ENCODE measurements around the gene NEURL1.
A peak's percentile ranks its signal among the peaks of the same experiment; 100 is the strongest.

Gene NEURL1

GRCh38 chr10:103587073-103587472 is 93.6 kb downstream of the NEURL1 start:
- no peak for DNase-seq (ENCODE audit: low read depth)
- H3K4me3 ChIP-seq (ENCODE audit: low read depth, low read length) = no peak overlapping the region
- TF ChIP-seq POLR2A (IDR thresholded peaks at IDR 0.05; ENCODE audit: extremely low read depth, insufficient read length) (no peak), MYC (IDR thresholded peaks at IDR 0.05; ENCODE audit: low read depth, low read length) (no peak), CTCF (IDR thresholded peaks at IDR 0.05; ENCODE audit: low read depth, low read length) (no peak)
- TF ChIP-seq, protein P1, sequence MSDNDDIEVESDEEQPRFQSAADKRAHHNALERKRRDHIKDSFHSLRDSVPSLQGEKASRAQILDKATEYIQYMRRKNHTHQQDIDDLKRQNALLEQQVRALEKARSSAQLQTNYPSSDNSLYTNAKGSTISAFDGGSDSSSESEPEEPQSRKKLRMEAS (IDR thresholded peaks at IDR 0.05; ENCODE audit: low read depth, low read length) = no peak

DNA sequence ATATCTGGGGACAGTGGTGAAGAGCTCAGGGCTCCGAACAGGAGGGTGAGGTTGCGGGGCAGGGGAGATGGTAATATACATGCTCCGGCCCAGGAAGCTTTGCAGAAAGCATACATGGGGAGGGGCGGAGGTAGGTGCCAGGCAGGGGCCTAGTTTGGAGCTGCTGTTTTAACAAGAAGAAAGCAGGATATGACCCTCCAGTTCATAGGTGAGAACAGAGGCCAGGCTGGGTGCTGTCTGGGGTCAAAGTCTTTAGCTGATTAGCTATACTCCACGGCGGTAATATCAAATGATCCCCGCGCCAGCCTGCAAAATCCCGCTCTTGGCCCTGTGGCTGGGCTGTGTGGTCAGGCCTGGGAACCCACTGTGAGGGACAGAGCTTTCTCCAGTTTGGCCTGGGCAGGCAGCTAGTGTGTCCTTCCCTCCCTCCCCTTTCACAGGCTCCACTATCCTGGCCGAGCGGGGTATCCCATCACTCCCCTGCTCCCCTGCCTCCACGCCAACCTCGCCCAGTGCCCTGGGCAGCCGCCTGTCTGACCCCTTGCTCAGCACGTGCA is 95.6 kb downstream of the NEURL1 start:
- no peak overlapping the region for H3K4me3 ChIP-seq (ENCODE audit: low read depth, low read length)
- no peak for TF ChIP-seq MYC (IDR thresholded peaks at IDR 0.05; ENCODE audit: low read depth, low read length)
- TF ChIP-seq, protein P1 (IDR thresholded peaks at IDR 0.05; ENCODE audit: low read depth, low read length) = no peak
- no peak for TF ChIP-seq POLR2A (IDR thresholded peaks at IDR 0.05; ENCODE audit: extremely low read depth, insufficient read length)
- TF ChIP-seq CTCF (IDR thresholded peaks at IDR 0.05; ENCODE audit: low read depth, low read length) = no peak
- no peak for DNase-seq (ENCODE audit: low read depth)

GRCh38 chr10:103590060-103590459 is 96.6 kb downstream of the NEURL1 start:
- H3K4me3 ChIP-seq (ENCODE audit: low read depth, low read length) = no peak overlapping the region
- DNase-seq (ENCODE audit: low read depth) = no peak
- no peak for TF ChIP-seq CTCF (IDR thresholded peaks at IDR 0.05; ENCODE audit: low read depth, low read length)
- TF ChIP-seq, protein P1 (IDR thresholded peaks at IDR 0.05; ENCODE audit: low read depth, low read length) = no peak

DNA sequence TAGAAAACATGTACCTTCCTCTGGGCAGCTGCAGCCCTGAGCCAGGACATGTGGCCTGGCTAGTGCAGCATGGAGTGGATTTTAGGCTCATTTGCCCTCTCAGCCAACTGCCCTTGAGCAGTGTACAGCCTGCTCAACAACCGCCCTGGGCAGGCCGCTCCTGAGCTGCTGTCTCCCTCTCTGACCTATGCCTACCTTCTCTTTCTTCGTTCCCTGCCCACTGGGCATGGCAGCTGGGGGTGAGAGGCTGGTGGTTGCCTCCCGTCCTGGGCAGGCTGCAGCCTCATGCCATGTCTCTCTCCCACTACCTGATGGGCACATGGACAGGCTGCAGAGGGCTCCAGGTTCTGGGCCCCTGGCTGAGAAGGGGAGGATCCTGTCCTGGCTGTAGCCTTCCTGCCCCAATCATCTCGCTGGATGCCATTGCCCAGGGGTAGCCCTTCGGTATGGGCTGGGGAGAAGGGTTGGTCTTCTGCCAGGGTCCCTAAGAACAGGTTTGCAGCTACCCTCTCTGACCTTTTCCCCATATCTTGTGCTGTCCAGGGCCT is 97.3 kb downstream of the NEURL1 start:
- no peak for DNase-seq (ENCODE audit: low read depth)
- H3K4me3 ChIP-seq (ENCODE audit: low read depth, low read length) = no peak overlapping the region
- TF ChIP-seq, protein P1 (IDR thresholded peaks at IDR 0.05; ENCODE audit: low read depth, low read length) = no peak
- TF ChIP-seq POLR2A (IDR thresholded peaks at IDR 0.05; ENCODE audit: extremely low read depth, insufficient read length) = no peak
- TF ChIP-seq MYC (IDR thresholded peaks at IDR 0.05; ENCODE audit: low read depth, low read length) = no peak

DNA sequence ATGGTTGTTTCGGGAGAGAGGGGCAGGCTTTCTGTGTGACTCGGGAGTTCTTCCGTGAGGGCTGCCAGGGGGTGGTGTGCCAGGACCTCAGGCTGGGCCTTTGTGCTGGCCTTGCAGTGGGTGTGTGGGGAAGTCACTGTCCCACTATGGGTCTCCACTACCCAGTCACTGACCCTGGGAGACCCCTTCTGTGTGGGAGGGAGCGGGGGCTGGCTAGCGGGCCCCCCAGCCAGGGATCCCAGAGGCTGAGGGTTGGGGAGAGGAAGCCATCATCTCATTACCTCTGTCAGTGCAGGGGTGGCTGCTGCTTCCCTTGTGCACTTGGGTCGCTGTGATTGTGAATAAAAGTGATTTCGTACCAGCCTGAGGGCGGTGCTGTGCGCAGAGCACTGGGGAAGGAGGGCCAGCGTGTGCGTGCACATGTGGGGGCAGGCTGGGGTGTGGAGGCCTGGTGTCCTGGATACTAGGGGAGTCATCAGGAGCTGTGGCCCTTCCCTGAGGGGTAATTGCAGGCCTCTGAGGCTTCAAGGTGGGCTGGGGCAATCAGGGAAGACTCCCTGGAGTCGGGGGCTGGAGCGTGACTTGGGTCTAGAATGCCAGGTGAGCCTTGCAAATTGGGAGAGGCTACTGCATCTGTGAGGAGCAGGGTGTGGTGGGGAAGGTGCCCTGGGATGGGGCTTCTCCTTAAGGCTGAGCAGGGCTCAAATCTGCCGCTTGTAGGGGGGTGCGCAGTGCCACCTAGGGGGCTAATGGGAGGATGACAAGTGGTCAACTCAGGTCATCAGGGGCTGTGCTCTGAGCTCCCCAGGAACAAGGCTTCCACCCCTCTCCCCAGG is 98.9 kb downstream of the NEURL1 start:
- DNase-seq (ENCODE audit: low read depth) = peak; percentile 68
- TF ChIP-seq, protein P1 (IDR thresholded peaks at IDR 0.05; ENCODE audit: low read depth, low read length) = no peak
- TF ChIP-seq POLR2A (IDR thresholded peaks at IDR 0.05; ENCODE audit: extremely low read depth, insufficient read length) = no peak
- TF ChIP-seq MYC (IDR thresholded peaks at IDR 0.05; ENCODE audit: low read depth, low read length) = no peak
- peak; percentile 92 for TF ChIP-seq CTCF (IDR thresholded peaks at IDR 0.05; ENCODE audit: low read depth, low read length)

DNA sequence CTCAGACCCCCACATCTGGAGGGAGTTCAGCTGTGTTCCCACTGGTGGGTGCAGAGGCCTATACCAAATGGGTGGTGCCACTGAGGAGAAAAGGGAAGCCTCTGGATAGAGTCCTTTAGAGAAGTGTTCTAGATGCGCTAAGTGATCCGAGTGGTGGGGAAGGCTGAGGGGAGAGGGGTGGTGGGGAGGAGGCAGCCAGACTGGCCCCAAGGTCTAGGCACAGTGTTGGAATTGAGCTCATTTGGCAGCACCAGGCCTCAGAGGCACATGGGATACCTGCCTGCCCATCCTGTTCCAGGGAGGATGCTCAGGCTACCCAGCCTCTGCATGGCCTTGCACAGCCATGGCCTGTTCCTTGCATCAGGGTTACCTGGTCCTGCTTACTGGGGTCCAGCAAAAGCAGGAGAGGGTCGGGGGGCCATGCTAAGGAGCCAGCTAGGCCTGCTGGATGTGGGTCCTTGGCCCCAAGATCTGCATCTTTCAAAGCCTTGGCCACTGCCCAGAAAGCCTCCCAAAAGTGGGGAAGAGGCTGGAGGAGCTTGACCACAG is 99.6 kb downstream of the NEURL1 start:
- no peak overlapping the region for H3K4me3 ChIP-seq (ENCODE audit: low read depth, low read length)
- no peak for DNase-seq (ENCODE audit: low read depth)
- TF ChIP-seq, protein P1 (IDR thresholded peaks at IDR 0.05; ENCODE audit: low read depth, low read length) = no peak

More for the DNA sequence above, 98.9 kb downstream of the NEURL1 start:
- no peak overlapping the region for H3K4me3 ChIP-seq (ENCODE audit: low read depth, low read length)

Data from NB4 (cell line).